NCI-H774 (cell line): ENCODE measurements around the gene RFC2.
"Not testable (repeated sequence)": the region's sequence is repeated elsewhere in the genome, so short reads cannot be mapped to it uniquely, and the experiment has no call there.

Experiments
- DNase-seq: peaks from one replicate; lab custom pipeline; 2025; lab: John Stamatoyannopoulos, UW

RFC2 gene

GRCh38 chr7:74217455-74218342 lies 36.5 kb downstream of the RFC2 start:
- DNase-seq, result no peak

DNA sequence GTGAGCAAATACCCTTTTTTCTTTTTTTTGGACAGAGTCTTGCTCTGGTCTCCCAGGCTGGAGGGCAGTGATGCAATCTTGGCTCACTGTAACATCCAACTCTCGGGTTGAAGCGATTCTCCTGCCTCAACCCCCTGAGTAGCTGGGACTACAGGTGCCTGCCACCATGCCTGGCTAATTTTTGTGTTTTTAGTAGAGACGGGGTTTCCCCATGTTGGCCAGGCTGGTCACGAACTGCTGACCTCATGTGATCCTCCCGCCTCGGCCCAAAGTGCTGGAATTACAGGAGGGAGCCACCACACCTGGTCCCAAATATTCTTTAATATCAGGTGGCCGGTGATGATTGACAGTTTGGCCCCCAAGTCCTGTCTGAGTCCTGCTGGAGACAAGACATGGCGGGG lies 37.8 kb downstream of the RFC2 start:
- no peak for DNase-seq

DNA sequence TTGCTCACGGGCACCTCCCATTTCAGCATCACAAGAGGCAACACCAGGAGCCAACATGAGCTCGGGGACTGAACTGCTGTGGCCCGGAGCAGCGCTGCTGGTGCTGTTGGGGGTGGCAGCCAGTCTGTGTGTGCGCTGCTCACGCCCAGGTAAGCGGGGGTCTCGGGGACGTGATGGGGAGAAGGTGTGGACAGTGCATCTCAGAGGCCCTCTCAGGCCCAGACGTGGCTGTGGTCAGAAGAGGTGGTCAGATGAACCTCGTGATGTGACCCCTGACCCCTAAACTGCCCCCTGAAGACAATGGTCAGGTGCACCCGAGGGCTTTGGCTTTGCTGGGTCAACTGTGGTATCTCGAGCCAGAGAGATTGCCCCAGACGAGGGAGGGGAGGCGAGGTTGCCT lies 38.3 kb downstream of the RFC2 start:
- no peak for DNase-seq

- no peak for DNase-seq
Observed at GRCh38 chr7:74214816-74215630, 39.2 kb downstream of the RFC2 start.

DNA sequence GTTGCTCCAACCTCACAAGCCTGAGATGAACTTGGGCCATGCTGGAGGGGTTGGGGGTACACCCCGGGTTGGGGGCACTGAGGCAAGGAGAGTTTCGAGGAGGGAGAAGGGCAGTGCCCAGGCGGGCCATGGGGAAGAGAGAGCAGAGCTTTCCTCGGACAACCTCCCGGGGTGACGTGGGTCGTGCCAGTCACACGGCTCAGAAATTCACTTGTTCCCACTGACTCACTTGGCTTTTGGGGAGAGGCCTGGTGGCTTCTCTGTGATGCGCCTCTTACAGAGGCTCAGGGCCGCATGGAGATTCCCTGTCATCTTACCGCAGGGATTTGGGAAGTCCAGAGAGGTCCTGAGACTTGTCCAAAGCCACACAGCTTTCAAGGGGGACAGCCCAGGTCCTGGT lies 41.5 kb downstream of the RFC2 start:
- DNase-seq, result no peak

GRCh38 chr7:74208241-74208640 lies 46.0 kb downstream of the RFC2 start:
- DNase-seq, result not testable (repeated sequence)

DNA sequence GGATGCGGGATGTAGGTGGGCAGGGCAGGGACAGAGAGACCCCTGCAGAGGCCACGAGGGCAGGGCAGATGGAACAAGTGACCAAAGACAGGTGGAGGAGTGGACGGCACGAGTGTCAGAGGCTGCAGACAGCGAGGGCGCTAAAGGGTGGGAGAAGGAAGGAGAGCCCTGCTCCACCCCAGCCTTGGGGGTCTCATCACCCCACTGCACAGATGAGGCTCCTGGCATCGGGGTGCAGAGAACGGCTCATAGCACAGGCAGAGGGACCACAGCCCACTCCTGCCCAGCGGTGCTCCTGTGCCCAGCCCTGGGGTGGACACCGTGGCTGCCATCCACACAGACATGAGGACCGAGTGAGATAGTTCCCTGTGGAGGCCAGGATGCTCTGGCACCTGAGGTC lies 46.6 kb downstream of the RFC2 start:
- no peak for DNase-seq

GRCh38 chr7:74206589-74207120 lies 47.5 kb downstream of the RFC2 start:
- DNase-seq, result peak; percentile 66

DNA sequence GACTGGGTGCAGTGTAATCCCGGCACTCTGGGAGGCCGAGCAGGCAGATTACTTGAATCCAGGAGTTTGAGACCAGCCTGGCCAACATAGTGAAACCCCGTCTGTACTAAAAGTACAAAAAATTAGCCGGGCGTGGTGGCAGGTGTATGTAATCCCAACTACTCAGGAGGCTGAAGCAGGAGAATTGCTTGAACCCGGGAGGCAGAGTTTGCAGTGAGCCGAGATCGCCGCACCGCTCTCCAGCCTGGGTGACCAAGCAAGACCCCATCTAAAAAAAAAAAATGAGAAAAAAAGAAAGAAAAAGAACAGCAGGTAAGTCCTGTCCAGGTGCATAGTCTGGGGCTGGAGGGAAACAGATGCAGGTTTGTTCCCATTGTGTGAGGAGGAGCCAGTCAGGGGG lies 48.1 kb downstream of the RFC2 start:
- not testable (repeated sequence) for DNase-seq

GRCh38 chr7:74203956-74204618 lies 50.1 kb downstream of the RFC2 start:
- DNase-seq, result no peak

DNA sequence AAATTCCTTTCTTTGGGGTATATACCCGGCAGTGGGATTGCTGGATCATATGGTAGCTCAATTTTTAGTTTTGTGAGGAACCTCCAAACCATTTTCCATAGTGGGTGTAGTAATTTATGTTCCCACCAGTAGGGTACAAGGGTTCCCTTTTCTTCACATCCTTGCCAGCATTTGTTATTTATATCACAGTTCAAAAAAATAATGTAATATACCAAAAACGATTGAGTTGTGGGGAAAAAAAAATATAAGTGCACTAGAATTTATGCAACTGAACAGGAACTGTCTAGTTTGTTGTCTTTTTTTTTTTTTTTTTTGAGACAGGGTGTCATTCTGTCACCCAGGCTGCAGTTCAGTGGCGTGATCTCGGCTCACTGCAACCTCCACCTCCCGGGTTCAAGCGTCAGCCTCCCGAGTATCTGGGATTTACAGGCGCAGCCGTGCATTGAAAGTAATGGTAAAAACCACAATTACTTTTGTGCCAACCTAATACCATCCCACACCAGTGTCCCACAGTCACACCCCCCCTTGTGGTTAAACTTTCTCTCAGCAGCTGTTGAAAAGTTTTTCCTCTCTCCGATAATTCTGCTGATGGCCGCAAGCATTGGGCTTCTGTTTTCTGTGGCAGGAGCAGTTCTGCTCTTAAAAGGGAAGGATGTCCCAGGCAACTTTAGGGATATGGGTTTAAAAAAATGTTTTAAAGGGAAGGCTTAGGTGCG lies 51.2 kb downstream of the RFC2 start:
- no peak for DNase-seq

GRCh38 chr7:74199551-74200355 lies 54.4 kb downstream of the RFC2 start:
- DNase-seq, result no peak

DNA sequence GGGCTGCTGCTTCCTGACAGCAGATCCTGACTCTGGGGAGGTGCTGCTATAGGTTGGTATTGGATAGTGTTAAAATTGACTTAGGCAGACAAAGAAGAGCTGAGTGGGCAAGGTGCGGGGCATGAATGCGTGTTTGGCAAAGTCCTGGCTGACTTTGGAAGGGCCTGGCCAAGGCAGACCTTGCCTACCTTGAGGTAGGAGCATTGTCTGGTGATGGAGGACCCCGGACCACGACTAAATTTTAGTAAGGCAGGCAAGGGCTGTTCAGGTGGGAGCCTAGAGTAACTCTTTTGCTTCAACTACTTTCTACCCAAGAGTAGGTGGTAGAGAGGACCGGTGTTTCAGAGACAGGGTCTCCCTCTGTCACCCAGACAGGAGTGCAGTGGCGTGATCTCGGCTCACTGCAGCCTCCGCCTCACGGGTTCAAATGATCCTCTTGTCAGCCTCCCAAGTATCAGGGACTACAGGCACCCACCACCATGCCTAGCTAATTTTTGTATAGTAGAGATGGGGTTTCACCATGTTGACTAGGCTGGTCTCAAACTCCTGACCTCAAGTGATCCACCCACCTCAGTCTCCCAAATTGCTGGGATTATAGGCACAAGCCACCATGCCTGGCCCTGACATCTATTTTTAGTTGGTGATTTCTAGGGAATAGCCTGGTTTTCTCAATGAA lies 56.6 kb downstream of the RFC2 start:
- DNase-seq, result no peak

- not testable (repeated sequence) for DNase-seq
Observed at GRCh38 chr7:74195968-74196654, 58.1 kb downstream of the RFC2 start.

- not testable (repeated sequence) for DNase-seq
Observed at GRCh38 chr7:74195139-74195860, 58.9 kb downstream of the RFC2 start.

DNA sequence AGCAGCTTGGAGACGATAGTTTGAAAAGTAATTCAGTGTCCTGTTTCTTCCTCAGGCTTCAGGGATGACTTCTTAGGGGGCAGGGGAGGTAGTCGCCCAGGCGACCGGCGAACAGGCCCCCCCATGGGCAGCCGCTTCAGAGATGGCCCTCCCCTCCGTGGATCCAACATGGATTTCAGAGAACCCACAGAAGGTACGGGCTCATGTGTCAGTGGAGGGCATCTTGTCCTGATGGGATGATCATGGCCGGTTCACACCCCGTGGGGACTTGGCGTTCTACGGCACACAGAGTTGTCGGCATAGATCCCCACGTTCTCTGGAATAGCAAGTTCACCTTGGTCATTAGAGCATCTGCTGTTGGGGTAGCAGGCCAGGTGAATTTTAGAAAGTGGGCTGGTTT lies 59.5 kb downstream of the RFC2 start:
- DNase-seq, result no peak

DNA sequence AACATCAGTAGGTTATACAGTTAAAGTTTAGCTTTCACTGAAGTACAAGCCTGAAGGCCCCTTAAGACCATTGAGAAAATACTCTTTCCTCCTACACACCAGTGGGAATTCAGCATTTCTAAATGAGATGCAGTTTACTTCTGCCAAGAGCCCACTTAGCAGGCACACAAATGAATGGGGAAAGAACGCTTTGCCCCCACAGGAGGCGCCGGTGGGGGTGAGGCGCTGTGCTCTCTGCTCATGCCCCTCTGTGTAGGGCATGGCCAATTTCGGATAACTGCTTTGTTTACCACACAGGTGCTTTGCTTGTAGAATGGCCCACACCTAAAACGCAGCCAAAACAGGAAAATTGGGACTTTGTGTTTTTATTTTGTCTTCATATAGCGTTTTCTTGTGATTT lies 60.3 kb downstream of the RFC2 start:
- DNase-seq, result no peak

DNA sequence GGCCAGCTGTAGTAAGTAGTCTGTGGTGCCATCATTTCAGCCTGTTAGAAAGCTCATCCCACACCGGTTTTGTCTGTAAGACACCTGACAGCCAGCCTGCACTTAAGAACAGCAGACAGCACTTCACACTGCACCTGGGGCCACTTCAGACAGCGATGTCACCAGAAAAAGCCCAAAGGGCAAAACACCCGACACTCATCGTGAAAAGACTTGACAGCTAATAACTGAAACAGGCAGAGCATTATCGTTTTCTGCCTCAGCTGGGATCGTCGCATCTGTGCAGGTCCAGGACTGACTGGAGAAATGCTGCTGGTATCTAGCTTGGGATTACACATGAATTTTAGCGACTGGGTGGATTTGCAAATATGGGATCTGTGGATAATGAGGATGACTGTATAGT lies 61.1 kb downstream of the RFC2 start:
- DNase-seq, result no peak

GRCh38 chr7:74191231-74191630 lies 63.0 kb downstream of the RFC2 start:
- DNase-seq, result no peak
